Kidney (tissue), 14 donors: ENCODE data around the gene PEX5L. TPM values are rescaled to one million over a fixed set of nuclear protein-coding genes. Genes with fewer than 3 reads are reported as not detected.

Experiments
- DNase-seq, 5 donors: peaks; one replicate each; pipeline ENCODE4 v3.0.0-alpha.2; 2013 to 2020
- FAIRE-seq: peaks from 2 replicates; lab custom pipeline; 2012; peaks lifted over from hg19 to GRCh38; lab: Jason Lieb, UNC
- H3K27ac ChIP-seq, 2 donors: one replicate each; pipeline ENCODE4 v1.7.0; 2013; ENCODE audit warnings: low read depth in 2 of 2, low read length in 2 of 2, inconsistent platforms in 1 of 2
- H3K27me3 ChIP-seq: one replicate; pipeline ENCODE4 v1.7.1; 2013; ENCODE audit warnings: low read length, inconsistent platforms; ENCODE audit not compliant: control insufficient read depth, insufficient read depth
- H3K36me3 ChIP-seq, 3 donors: one replicate each; pipeline versions ENCODE4 v1.7.0 to v1.7.1; 2013; ENCODE audit warnings: low read length in 3 of 3, control low read depth in 1 of 3, inconsistent platforms in 1 of 3; ENCODE audit not compliant: insufficient read depth in 3 of 3, control insufficient read depth in 2 of 3
- H3K4me1 ChIP-seq, 3 donors: one replicate each; pipeline versions ENCODE4 v1.7.0 to v1.7.1; 2013; ENCODE audit warnings: low read length in 3 of 3, inconsistent platforms in 1 of 3, low read depth in 1 of 3; ENCODE audit not compliant: control insufficient read depth in 2 of 3, insufficient read depth in 2 of 3
- H3K4me3 ChIP-seq, 3 donors: one replicate each; pipeline versions ENCODE4 v1.7.0 to v1.8.1; 2013; ENCODE audit warnings: low read length in 3 of 3, control low read depth in 1 of 3, inconsistent platforms in 1 of 3
- H3K9ac ChIP-seq, 3 donors: one replicate each; pipeline versions ENCODE4 v1.7.0 to v1.7.1; 2013; ENCODE audit warnings: low read length in 3 of 3, control low read depth in 1 of 3, inconsistent platforms in 1 of 3
- H3K9me3 ChIP-seq, 3 donors: one replicate each; pipeline versions ENCODE4 v1.7.0 to v1.7.1; 2013; ENCODE audit warnings: low read length in 3 of 3, control low read depth in 1 of 3, inconsistent platforms in 1 of 3; ENCODE audit not compliant: control insufficient read depth in 2 of 3, insufficient read depth in 1 of 3
- CTCF ChIP-seq: IDR thresholded peaks from 3 replicates; pipeline ENCODE4 v1.5.1; 2012; ENCODE audit warnings: mild to moderate bottlenecking, moderate library complexity, borderline replicate concordance; ENCODE audit not compliant: insufficient read depth; ENCODE audit errors: extremely low read depth
- intact Hi-C: fragments of 100-400 bp; cut with DNase I; formaldehyde crosslinking; loops from one replicate; pipeline ENCODE4 v1.11.1; 2022
- polyA plus RNA-seq: library from polyadenylated mRNA; stranded (reverse); fragments of 350-450 nt; fragmentation: Illumina TruSeq; extraction: RNeasy Lipid Tissue Mini Kit (QIAGEN cat#74804); gene quantifications from one replicate; pipeline ENCODE4 v1.2.3, GENCODE V29; 2014; ENCODE audit warnings: low read depth, low replicate concordance; ENCODE audit not compliant: insufficient read depth
- total RNA-seq: library from RNA; stranded (reverse); fragmentation: NEBNext Ultra II Directional; extraction: Animal tissue kit (Norgen Biotek cat#: 25700); gene quantifications from one replicate; pipeline ENCODE4 v1.2.1, GENCODE V29; 2021
- donor health status: control.
- donor health status: control.
- donor health status: control.
- donor health status: control.
- donor health status: control.
- donor health status: DM: yes; HTN: yes; CAD: no.
- donor health status: Normal renal cell carcinoma (clear cell type).

The PEX5L gene
- total and polyA plus RNA-seq, 2 donors from 2014 or later, result 0.32 TPM; not detected in 1

- Histone ChIP-seq H3K36me3 (peaks cover 0 to 5% (median 3%) of the 10 kb centered on the region in 3 donors), H3K27ac (no peak overlapping the region), H3K4me3 (no peak overlapping the region), H3K9ac (no peak overlapping the region), H3K4me1 (no peaks in the 10 kb centered on the region), H3K9me3 (no peaks in the 10 kb centered on the region), H3K27me3 (no peaks in the 10 kb centered on the region)
- no peak for TF ChIP-seq CTCF
- intact Hi-C loops, result no loop called here
- FAIRE-seq, result no peak
- DNase-seq, result peak in 2 of 5 donors; percentile 6 to 7
These were observed 267.1 kb downstream of the PEX5L start for GRCh38 chr3:179769411-179770247.

- no peak overlapping the region for H3K9ac ChIP-seq
- intact Hi-C loops, result no loop called here
- H3K9me3 ChIP-seq, result no peaks in the 10 kb centered on the region
- DNase-seq (peak in 3 of 5 donors; percentile 12 to 28 (median 16)), FAIRE-seq (no peak)
- H3K36me3 ChIP-seq, result peaks cover 0 to 5% (median 3%) of the 10 kb centered on the region in 3 donors
- H3K4me3 ChIP-seq, result no peak overlapping the region
- no peaks in the 10 kb centered on the region for H3K27me3 ChIP-seq
- no peak overlapping the region for H3K27ac ChIP-seq
- H3K4me1 ChIP-seq, result no peaks in the 10 kb centered on the region
- peak; percentile 5 for TF ChIP-seq CTCF
These were observed 268.7 kb downstream of the PEX5L start for GRCh38 chr3:179768080-179768479.

GRCh38 chr3:179766416-179767133 is 270.2 kb downstream of the PEX5L start:
- no peak overlapping the region for H3K9ac ChIP-seq
- no peaks in the 10 kb centered on the region for H3K9me3 ChIP-seq
- no peak overlapping the region for H3K27ac ChIP-seq
- DNase-seq (no peak), FAIRE-seq (no peak)
- TF ChIP-seq CTCF, result no peak
- peaks cover 0 to 5% (median 3%) of the 10 kb centered on the region in 3 donors for H3K36me3 ChIP-seq
- H3K27me3 ChIP-seq, result no peaks in the 10 kb centered on the region
- no peaks in the 10 kb centered on the region for H3K4me1 ChIP-seq
- intact Hi-C loops, result no loop called here
- H3K4me3 ChIP-seq, result no peak overlapping the region
